Suprapubic skin (tissue), 4 donors: ENCODE results near the gene INTS11. TPM values are rescaled to one million over a fixed set of nuclear protein-coding genes. Genes with fewer than 3 reads are reported as not detected.

Experiments
- DNase-seq, 2 donors: peaks; one replicate each; pipeline ENCODE4 v3.0.0-alpha.2; 2019; ENCODE audit warnings: low spot score in 2 of 2
- H3K27ac ChIP-seq: fragments of 200-600 bp; sonication (generic); one replicate; pipeline ENCODE4 v1.5.1; 2019
- H3K27me3 ChIP-seq: fragments of 200-600 bp; sonication (generic); one replicate; pipeline ENCODE4 v1.5.1; 2019
- H3K36me3 ChIP-seq: fragments of 200-600 bp; sonication (generic); one replicate; pipeline ENCODE4 v1.5.1; 2019
- H3K4me1 ChIP-seq: fragments of 200-600 bp; sonication (generic); one replicate; pipeline ENCODE4 v1.5.1; 2019
- H3K4me3 ChIP-seq: fragments of 200-600 bp; sonication (generic); one replicate; pipeline ENCODE4 v1.5.1; 2019; ENCODE audit warnings: mild to moderate bottlenecking
- H3K9me3 ChIP-seq: fragments of 200-600 bp; sonication (generic); one replicate; pipeline ENCODE4 v1.5.1; 2019
- EP300 ChIP-seq: sonication (generic); formaldehyde crosslinking; IDR thresholded peaks from one replicate; pipeline ENCODE4 v1.6.1; 2017; ENCODE audit warnings: antibody characterized with exemption
- POLR2A ChIP-seq, 2 donors: fragments of 450-650 bp; IDR thresholded peaks; one replicate each; pipeline ENCODE4 v1.6.1; 2017; ENCODE audit warnings: antibody characterized with exemption in 2 of 2, mild to moderate bottlenecking in 2 of 2, moderate library complexity in 2 of 2
- POLR2AphosphoS5 ChIP-seq, 3 donors: sonication (generic); formaldehyde crosslinking; IDR thresholded peaks; one replicate each; pipeline ENCODE4 v1.6.1; 2017; ENCODE audit warnings: antibody characterized with exemption in 3 of 3
- WGBS: methylation state at CpG from one replicate; pipeline ENCODE4 v1.1.5; 2018; 5-methylcytosine and 5-hydroxymethylcytosine counted together
- total RNA-seq, 4 donors: library from RNA; depleted of rRNA; stranded (reverse); fragments of >200 nt; gene quantifications; one replicate each; pipeline ENCODE4 v1.1.0, GENCODE V29; 2016
- TF ChIP-seq, protein P1 (sequence below), 2 donors: fragments of 200-600 bp in 1 of 2; fragments of 450-650 bp in 1 of 2; sonication (generic) in 1 of 2; IDR thresholded peaks; one replicate each; pipeline ENCODE4 v1.5.1; 2016 to 2019; ENCODE audit warnings: antibody characterized with exemption in 2 of 2, mild to moderate bottlenecking in 1 of 2, moderate library complexity in 1 of 2

Gene INTS11
- total RNA-seq, 4 donors from 2014 or later, result 105 to 242 (median 151) TPM

DNA sequence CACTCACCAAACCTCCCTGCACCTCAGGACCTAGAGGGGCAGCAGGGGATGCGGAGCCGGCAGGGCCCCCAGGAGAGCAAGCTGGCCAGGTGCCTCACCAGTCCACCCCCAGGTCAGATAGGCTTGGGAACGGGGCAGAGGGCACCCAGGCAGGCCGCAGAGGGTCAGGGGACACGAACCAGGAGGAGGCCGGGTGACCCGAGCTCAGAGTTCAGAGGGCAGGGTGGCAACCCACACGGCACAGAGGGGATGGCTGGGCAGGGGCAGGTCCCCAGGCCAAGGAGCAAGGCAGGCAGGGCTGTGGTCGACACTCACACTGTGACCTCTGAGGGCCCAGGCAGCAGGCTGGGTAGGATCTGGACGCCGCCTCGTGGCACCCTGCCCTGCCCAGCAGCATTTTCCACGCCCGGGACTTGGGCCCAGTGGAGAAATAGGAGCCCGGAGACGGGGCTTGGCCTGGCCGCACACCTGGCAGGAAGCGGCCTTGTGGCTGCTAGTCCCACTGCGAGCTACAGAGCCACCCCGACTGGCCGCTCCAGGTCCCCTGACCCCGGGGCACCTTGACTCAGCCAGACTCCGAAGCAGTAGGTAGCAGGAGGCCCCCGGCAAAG is 19.5 kb upstream of the INTS11 start:
- WGBS, result no CpG with 5 or more reads among the region's 24 CpGs
- H3K4me3 ChIP-seq, result no peak overlapping the region
- peaks cover 54% of the 10 kb centered on the region for H3K4me1 ChIP-seq
- no peaks in the 10 kb centered on the region for H3K9me3 ChIP-seq
- TF ChIP-seq EP300, result no peak
- TF ChIP-seq, protein P1, sequence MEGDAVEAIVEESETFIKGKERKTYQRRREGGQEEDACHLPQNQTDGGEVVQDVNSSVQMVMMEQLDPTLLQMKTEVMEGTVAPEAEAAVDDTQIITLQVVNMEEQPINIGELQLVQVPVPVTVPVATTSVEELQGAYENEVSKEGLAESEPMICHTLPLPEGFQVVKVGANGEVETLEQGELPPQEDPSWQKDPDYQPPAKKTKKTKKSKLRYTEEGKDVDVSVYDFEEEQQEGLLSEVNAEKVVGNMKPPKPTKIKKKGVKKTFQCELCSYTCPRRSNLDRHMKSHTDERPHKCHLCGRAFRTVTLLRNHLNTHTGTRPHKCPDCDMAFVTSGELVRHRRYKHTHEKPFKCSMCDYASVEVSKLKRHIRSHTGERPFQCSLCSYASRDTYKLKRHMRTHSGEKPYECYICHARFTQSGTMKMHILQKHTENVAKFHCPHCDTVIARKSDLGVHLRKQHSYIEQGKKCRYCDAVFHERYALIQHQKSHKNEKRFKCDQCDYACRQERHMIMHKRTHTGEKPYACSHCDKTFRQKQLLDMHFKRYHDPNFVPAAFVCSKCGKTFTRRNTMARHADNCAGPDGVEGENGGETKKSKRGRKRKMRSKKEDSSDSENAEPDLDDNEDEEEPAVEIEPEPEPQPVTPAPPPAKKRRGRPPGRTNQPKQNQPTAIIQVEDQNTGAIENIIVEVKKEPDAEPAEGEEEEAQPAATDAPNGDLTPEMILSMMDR (IDR thresholded peaks at IDR 0.05), result no peak
- no peak for TF ChIP-seq POLR2A (IDR thresholded peaks at IDR 0.05)
- TF ChIP-seq POLR2AphosphoS5 (IDR thresholded peaks at IDR 0.05), result no peak
- no peaks in the 10 kb centered on the region for H3K27me3 ChIP-seq
- H3K36me3 ChIP-seq, result peaks cover 28% of the 10 kb centered on the region
- no peak for DNase-seq
- peak overlapping the region; percentile 62 for H3K27ac ChIP-seq

DNA sequence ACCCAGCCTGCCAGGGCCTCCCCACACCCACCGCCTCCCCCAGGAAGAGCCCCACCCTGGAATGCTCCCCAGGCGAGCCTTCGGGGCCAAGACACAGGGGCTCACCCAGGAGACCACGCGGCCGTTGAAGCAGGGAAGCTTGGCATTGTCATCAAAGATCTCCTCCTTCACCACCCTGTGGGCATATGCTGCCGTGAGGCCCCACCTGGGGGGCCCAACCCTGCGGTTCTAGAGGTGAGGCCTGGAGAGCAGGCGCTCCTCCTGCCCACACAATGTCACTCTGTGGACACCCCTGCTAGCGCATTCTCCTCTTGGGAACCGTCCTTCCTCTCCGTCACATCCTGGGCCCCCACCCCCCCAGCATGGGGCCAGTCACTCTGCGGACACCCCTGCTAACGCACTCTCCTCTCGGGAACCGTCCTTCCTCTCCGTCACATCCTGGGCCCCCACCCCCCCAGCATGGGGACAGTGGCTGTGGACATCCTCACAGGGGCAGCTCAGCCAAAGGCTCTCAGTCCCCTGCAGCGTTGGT is 18.2 kb upstream of the INTS11 start:
- H3K27me3 ChIP-seq, result no peaks in the 10 kb centered on the region
- WGBS, result 80% methylated on average over 12 of the region's 18 CpGs

DNA sequence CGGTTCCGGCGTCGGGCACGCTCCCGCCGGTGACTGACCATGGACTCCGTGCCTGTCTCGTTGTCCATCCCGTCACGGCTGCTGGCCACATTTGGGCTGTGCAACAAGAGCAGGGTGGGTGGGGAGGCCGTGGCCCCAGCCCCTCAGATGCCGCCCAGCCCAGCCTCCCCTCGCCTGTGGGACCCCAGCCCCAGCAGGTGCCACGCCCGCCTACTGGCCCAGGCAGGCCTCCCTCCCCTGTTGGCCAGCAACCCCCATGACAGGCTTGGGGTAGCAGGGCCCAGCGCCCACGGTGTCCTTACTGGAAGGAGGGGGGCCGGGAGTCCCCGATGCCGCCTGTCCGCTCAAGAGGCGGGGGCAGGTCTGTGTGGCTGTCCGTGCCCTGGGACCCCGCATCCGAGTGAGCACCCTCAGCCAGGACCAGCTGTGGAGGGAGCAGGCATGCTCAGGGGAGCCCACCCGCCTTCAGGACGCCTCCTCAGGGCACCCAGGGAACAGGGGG is 17.7 kb upstream of the INTS11 start:
- no peak overlapping the region for H3K4me3 ChIP-seq
- TF ChIP-seq POLR2A (IDR thresholded peaks at IDR 0.05) (no peak), EP300 (no peak), POLR2AphosphoS5 (IDR thresholded peaks at IDR 0.05) (no peak)
- TF ChIP-seq, protein P1 (IDR thresholded peaks at IDR 0.05), result no peak
- WGBS, result 97% methylated on average over 7 of the region's 28 CpGs
- H3K27me3 ChIP-seq, result no peaks in the 10 kb centered on the region
- peaks cover 45% of the 10 kb centered on the region for H3K36me3 ChIP-seq
- no peak overlapping the region for H3K27ac ChIP-seq
- H3K4me1 ChIP-seq, result peaks cover 38% of the 10 kb centered on the region
- no peak for DNase-seq
- no peaks in the 10 kb centered on the region for H3K9me3 ChIP-seq

More for the DNA sequence above, 18.2 kb upstream of the INTS11 start:
- H3K4me3 ChIP-seq, result no peak overlapping the region
- no peak for TF ChIP-seq EP300
- no peak overlapping the region for H3K27ac ChIP-seq
- no peak for DNase-seq
- peaks cover 40% of the 10 kb centered on the region for H3K36me3 ChIP-seq
- no peaks in the 10 kb centered on the region for H3K9me3 ChIP-seq
- H3K4me1 ChIP-seq, result peaks cover 43% of the 10 kb centered on the region

GRCh38 chr1:1341549-1342021 is 17.1 kb upstream of the INTS11 start:
- no peak overlapping the region for H3K27ac ChIP-seq
- 97% methylated on average over 15 of the region's 17 CpGs for WGBS
- TF ChIP-seq EP300, result no peak
- no peak for TF ChIP-seq POLR2A (IDR thresholded peaks at IDR 0.05)
- TF ChIP-seq, protein P1 (IDR thresholded peaks at IDR 0.05), result no peak

GRCh38 chr1:1340791-1341548 is 16.5 kb upstream of the INTS11 start:
- WGBS, result 92% methylated on average over 31 of the region's 36 CpGs
- no peaks in the 10 kb centered on the region for H3K27me3 ChIP-seq
- no peaks in the 10 kb centered on the region for H3K9me3 ChIP-seq
- DNase-seq, result no peak
- H3K27ac ChIP-seq, result no peak overlapping the region
- no peak overlapping the region for H3K4me3 ChIP-seq
- peaks cover 26% of the 10 kb centered on the region for H3K4me1 ChIP-seq
- TF ChIP-seq POLR2AphosphoS5 (IDR thresholded peaks at IDR 0.05) (no peak), EP300 (no peak), POLR2A (IDR thresholded peaks at IDR 0.05) (no peak)
- TF ChIP-seq, protein P1 (IDR thresholded peaks at IDR 0.05), result no peak
- peaks cover 56% of the 10 kb centered on the region for H3K36me3 ChIP-seq

More at GRCh38 chr1:1341549-1342021, 17.1 kb upstream of the INTS11 start:
- Histone ChIP-seq H3K4me1 (peaks cover 32% of the 10 kb centered on the region), H3K27me3 (no peaks in the 10 kb centered on the region), H3K36me3 (peaks cover 50% of the 10 kb centered on the region), H3K9me3 (no peaks in the 10 kb centered on the region), H3K4me3 (no peak overlapping the region)
- DNase-seq, result no peak
